GM21367 (cell line): Measurements from ENCODE around the gene MEI1.

Source experiments
- ATAC-seq: cut with Tn5 transposase; IDR thresholded peaks from one replicate; pipeline ENCODE4 v1.9.1; 2021; ENCODE audit not compliant: unreplicated experiment

The MEI1 gene

GRCh38 chr22:41781507-41781906, 82.2 kb downstream of the MEI1 start:
- no peak for ATAC-seq

- ATAC-seq, result no peak
Measured at GRCh38 chr22:41782316-41782715, 83.0 kb downstream of the MEI1 start.

- ATAC-seq, result no peak
Measured at GRCh38 chr22:41782751-41783150, 83.4 kb downstream of the MEI1 start.

GRCh38 chr22:41787331-41787730, 88.0 kb downstream of the MEI1 start:
- ATAC-seq, result no peak

GRCh38 chr22:41793871-41794270, 94.6 kb downstream of the MEI1 start:
- no peak for ATAC-seq

- ATAC-seq, result no peak
Measured at GRCh38 chr22:41798736-41799135, 99.4 kb downstream of the MEI1 start.

- peak; percentile 8 for ATAC-seq
Measured at GRCh38 chr22:41799486-41800347, 100.4 kb downstream of the MEI1 start.

GRCh38 chr22:41800348-41801146, 101.2 kb downstream of the MEI1 start, which contains the start of gene CCDC134:
TSS of gene CCDC134 (plus strand) at chr22:41800679. CDS start at chr22:41808891, 8,212 bp downstream.
- peak; percentile 71 for ATAC-seq

- no peak for ATAC-seq
Measured at GRCh38 chr22:41801147-41801819, 102.0 kb downstream of the MEI1 start.

- no peak for ATAC-seq
Measured at GRCh38 chr22:41801886-41802285, 102.6 kb downstream of the MEI1 start.

GRCh38 chr22:41805639-41806038, 106.3 kb downstream of the MEI1 start:
- no peak for ATAC-seq

- no peak for ATAC-seq
Measured at GRCh38 chr22:41808400-41808799, 109.1 kb downstream of the MEI1 start.

GRCh38 chr22:41810022-41810421, 110.7 kb downstream of the MEI1 start:
- no peak for ATAC-seq

GRCh38 chr22:41812805-41813545, 113.7 kb downstream of the MEI1 start:
- no peak for ATAC-seq

- no peak for ATAC-seq
Measured at GRCh38 chr22:41813726-41814410, 114.6 kb downstream of the MEI1 start.

GRCh38 chr22:41815716-41816115, 116.4 kb downstream of the MEI1 start:
- no peak for ATAC-seq

- no peak for ATAC-seq
Measured at GRCh38 chr22:41816241-41816640, 116.9 kb downstream of the MEI1 start.

- ATAC-seq, result no peak
Measured at GRCh38 chr22:41816871-41817270, 117.6 kb downstream of the MEI1 start.

- ATAC-seq, result no peak
Measured at GRCh38 chr22:41818011-41818410, 118.7 kb downstream of the MEI1 start.

- ATAC-seq, result no peak
Measured at GRCh38 chr22:41818596-41818995, 119.3 kb downstream of the MEI1 start.
